Measurements from ENCODE around the gene STEAP1B.
"Not testable (repeated sequence)": the region's sequence is repeated elsewhere in the genome, so short reads cannot be mapped to it uniquely, and the experiment has no call there.

STEAP1B gene

DNA sequence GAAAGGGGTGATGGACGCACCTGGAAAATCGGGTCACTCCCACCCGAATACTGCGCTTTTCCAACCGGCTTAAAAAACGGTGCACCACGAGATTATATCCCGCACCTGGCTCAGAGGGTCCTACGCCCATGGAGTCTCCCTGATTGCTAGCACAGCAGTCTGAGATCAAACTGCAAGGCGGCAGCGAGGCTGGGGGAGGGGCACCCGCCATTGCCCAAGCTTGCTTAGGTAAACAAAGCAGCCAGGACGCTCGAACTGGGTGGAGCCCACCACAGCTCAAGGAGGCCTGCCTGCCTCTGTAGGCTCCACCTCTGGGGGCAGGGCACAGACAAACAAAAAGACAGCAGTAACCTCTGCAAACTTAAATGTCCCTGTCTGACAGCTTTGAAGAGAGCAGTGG, 28.5 kb upstream of the STEAP1B start:
- not testable (repeated sequence) for H3K9me3 ChIP-seq (ENCODE audit: control insufficient read depth, low read length); H3K4me1 ChIP-seq (ENCODE audit: control insufficient read depth, insufficient read depth, low read length); H3K27me3 ChIP-seq (ENCODE audit: control insufficient read depth, insufficient read depth, low read length, poor library complexity, severe bottlenecking); H3K36me3 ChIP-seq (ENCODE audit: control insufficient read depth, insufficient read depth, low read length); H3K27ac ChIP-seq (ENCODE audit: insufficient read depth, low read depth, low read length, poor library complexity, severe bottlenecking); H3K4me3 ChIP-seq (ENCODE audit: insufficient read depth, low read depth, low read length)
- 58 to 76% methylated on average over 3 to 4 of the region's 14 CpGs for WGBS, 2 experiments

DNA sequence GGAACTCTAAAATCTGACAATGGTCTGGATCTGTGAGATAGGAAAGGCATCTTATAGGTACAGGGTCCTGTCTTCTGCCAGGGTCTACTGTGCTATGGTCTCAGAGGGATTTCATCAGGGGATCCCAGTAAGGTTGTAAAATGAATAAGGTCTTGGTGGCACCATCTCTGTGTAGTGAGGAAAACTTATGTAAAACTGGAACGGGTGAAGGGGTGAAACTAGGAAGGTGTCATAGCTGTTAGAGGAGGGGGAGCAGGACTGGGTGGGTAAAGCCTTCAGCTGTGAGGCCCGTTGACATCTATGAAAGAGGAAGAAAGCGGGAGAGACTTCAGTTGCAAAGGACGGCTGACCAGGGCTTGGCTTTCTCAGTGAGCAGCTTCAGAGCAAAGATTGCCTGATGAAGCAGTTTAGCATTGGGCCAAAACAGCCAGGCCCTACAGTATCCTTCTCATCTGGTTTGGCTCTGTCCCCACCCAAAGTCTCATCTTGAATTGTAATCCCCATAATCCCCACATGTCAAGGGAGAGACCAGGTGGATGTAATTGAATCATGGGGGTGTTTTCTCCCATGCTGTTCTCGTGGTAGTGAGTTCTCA, 24.5 kb upstream of the STEAP1B start:
- H3K4me3 ChIP-seq (ENCODE audit: insufficient read depth, low read depth, low read length); H3K4me1 ChIP-seq (ENCODE audit: control insufficient read depth, insufficient read depth, low read length); H3K9me3 ChIP-seq (ENCODE audit: control insufficient read depth, low read length); H3K36me3 ChIP-seq (ENCODE audit: control insufficient read depth, insufficient read depth, low read length); H3K27me3 ChIP-seq (ENCODE audit: control insufficient read depth, insufficient read depth, low read length, poor library complexity, severe bottlenecking); H3K27ac ChIP-seq (ENCODE audit: insufficient read depth, low read depth, low read length, poor library complexity, severe bottlenecking): not testable (repeated sequence)
- 62 to 66% methylated on average over 4 of the region's 5 CpGs for WGBS, 2 experiments

DNA sequence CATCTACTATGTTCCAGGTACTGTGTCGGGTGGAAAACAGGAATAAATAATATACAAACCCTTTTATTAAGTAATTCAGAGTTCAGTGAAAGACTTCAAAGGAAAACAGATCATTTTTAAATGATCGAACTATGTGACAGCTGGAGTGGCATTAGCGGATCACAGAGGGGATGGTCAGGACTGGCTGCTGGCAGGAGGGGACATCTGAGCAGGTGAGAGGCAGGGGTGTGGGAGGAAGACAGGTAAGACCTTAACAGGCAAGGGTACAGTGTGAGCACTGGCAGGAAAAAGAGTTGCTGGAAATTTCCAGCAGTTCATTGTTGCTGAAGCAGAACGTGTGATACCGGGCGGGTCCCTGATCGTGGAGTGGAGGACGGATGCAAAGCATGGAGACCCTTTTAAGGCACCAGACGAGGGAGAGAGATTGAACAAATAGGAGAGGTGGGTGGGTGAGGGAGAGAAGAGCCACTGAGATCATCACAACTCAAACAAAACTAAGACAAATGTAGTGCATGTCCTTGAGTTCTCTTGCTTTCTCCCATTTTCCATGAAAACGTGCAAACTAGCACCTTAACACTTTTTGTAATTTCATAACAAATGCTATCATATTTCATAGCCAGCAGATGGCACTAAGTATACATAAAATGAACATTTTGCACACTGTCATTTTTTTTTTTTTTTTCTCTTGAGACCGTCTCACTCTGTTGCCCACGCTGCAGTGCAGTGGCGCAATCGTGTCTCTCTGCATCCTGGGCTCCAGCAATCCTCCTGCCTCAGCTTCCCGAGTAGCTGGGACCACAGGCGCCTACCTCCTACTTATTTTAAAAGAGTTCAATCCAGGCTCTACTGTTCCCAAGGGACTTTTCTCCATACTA, 23.7 kb upstream of the STEAP1B start:
- not testable (repeated sequence) for H3K4me1 ChIP-seq (ENCODE audit: control insufficient read depth, insufficient read depth, low read length); H3K9me3 ChIP-seq (ENCODE audit: control insufficient read depth, low read length); H3K4me3 ChIP-seq (ENCODE audit: insufficient read depth, low read depth, low read length); H3K27me3 ChIP-seq (ENCODE audit: control insufficient read depth, insufficient read depth, low read length, poor library complexity, severe bottlenecking); H3K36me3 ChIP-seq (ENCODE audit: control insufficient read depth, insufficient read depth, low read length); H3K27ac ChIP-seq (ENCODE audit: insufficient read depth, low read depth, low read length, poor library complexity, severe bottlenecking)
- WGBS, 2 experiments, result 87 to 88% methylated on average over 12 of the region's 16 CpGs

DNA sequence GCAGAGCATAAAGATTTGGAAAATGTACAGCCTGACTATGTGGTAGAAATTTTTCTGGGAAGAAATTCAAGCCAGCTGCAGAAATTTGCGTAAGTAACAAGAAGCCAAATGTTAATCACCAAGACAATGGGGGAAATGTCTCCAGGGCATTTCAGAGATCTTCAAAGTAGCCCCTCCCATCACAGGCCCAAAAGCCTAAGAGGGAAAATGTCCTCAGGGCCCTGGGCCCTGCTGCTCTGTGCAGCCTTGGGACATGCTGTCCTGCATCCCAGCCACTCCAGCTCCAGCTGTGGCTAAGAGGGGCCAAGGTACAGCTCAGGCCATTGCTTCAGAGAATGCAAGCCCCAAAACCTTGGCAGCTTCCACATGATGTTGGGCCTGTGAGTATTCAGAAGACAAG, 19.6 kb upstream of the STEAP1B start:
- H3K27me3 ChIP-seq (ENCODE audit: control insufficient read depth, insufficient read depth, low read length, poor library complexity, severe bottlenecking); H3K9me3 ChIP-seq (ENCODE audit: control insufficient read depth, low read length); H3K4me3 ChIP-seq (ENCODE audit: insufficient read depth, low read depth, low read length); H3K36me3 ChIP-seq (ENCODE audit: control insufficient read depth, insufficient read depth, low read length); H3K4me1 ChIP-seq (ENCODE audit: control insufficient read depth, insufficient read depth, low read length); H3K27ac ChIP-seq (ENCODE audit: insufficient read depth, low read depth, low read length, poor library complexity, severe bottlenecking): not testable (repeated sequence)
- WGBS, 2 experiments, result 90 to 100% methylated on average over 1 of the region's 1 CpG

DNA sequence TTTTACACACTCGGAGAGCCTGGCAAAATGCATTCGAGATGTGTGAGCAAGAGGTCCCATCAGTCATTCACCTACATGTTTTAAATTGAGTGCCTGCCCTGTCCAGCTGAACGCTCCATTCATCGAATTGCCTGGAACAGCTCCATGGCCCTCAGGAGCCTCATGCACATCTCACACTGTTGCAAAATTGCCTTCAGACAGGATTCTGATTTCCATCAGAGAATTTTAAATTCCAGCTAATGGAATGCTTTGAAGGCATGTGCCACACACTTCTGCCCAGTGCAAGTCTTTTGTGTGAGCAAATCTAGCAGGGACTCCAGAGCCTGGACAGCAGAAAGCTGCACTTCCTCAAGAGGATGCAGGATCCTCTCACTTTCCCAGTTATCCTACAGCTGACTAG, 17.0 kb upstream of the STEAP1B start:
- not testable (repeated sequence) for H3K36me3 ChIP-seq (ENCODE audit: control insufficient read depth, insufficient read depth, low read length); H3K27me3 ChIP-seq (ENCODE audit: control insufficient read depth, insufficient read depth, low read length, poor library complexity, severe bottlenecking); H3K9me3 ChIP-seq (ENCODE audit: control insufficient read depth, low read length); H3K27ac ChIP-seq (ENCODE audit: insufficient read depth, low read depth, low read length, poor library complexity, severe bottlenecking); H3K4me1 ChIP-seq (ENCODE audit: control insufficient read depth, insufficient read depth, low read length); H3K4me3 ChIP-seq (ENCODE audit: insufficient read depth, low read depth, low read length)
- WGBS, 2 experiments, result 94 to 100% methylated on average over 2 to 4 of the region's 4 CpGs

DNA sequence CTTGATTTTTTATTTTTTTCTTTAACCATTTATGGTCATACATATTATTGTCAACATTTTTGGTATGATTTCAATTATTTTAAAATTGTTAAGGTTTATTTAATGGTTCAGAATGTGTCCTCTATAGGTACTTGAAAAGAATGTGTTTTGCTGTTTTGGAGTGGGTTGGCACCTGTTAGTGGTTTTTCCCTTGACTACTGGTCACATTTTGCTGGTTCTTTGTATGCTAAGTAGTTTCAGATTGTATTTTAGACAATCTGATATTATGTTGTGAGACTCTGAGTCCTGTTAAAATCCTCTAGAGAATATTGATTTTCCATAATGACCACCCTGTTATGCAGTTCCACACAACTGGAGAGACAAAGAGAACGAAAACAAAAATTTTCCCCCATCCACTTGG, 15.0 kb upstream of the STEAP1B start:
- not testable (repeated sequence) for H3K9me3 ChIP-seq (ENCODE audit: control insufficient read depth, low read length); H3K4me1 ChIP-seq (ENCODE audit: control insufficient read depth, insufficient read depth, low read length); H3K27ac ChIP-seq (ENCODE audit: insufficient read depth, low read depth, low read length, poor library complexity, severe bottlenecking); H3K27me3 ChIP-seq (ENCODE audit: control insufficient read depth, insufficient read depth, low read length, poor library complexity, severe bottlenecking); H3K4me3 ChIP-seq (ENCODE audit: insufficient read depth, low read depth, low read length); H3K36me3 ChIP-seq (ENCODE audit: control insufficient read depth, insufficient read depth, low read length)
- WGBS, 2 experiments, result no CpG with 5 or more reads among the region's 1 CpG

DNA sequence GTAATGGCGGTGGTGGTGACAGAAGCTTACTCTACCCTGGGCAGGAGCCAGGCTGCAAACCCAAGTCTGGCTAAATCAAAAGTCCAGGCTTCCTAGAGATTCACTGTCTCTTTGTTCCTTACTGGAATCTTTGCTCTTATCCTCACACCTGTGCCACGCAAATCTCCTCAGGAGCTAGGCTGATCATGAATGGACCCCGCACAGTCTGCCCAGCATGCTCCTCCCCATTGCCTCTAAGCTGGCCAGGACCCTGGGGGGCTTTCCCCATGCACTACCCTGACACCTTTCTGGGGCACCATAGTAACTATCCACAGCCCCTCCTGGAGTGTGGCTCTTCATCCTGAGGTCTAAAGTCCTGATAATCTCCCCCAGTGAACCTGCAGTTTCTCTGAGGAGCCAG, 7.3 kb upstream of the STEAP1B start:
- 91 to 94% methylated on average over 3 of the region's 3 CpGs for WGBS, 2 experiments
- H3K9me3 ChIP-seq (ENCODE audit: control insufficient read depth, low read length); H3K27ac ChIP-seq (ENCODE audit: insufficient read depth, low read depth, low read length, poor library complexity, severe bottlenecking); H3K4me3 ChIP-seq (ENCODE audit: insufficient read depth, low read depth, low read length); H3K4me1 ChIP-seq (ENCODE audit: control insufficient read depth, insufficient read depth, low read length); H3K36me3 ChIP-seq (ENCODE audit: control insufficient read depth, insufficient read depth, low read length); H3K27me3 ChIP-seq (ENCODE audit: control insufficient read depth, insufficient read depth, low read length, poor library complexity, severe bottlenecking): not testable (repeated sequence)

DNA sequence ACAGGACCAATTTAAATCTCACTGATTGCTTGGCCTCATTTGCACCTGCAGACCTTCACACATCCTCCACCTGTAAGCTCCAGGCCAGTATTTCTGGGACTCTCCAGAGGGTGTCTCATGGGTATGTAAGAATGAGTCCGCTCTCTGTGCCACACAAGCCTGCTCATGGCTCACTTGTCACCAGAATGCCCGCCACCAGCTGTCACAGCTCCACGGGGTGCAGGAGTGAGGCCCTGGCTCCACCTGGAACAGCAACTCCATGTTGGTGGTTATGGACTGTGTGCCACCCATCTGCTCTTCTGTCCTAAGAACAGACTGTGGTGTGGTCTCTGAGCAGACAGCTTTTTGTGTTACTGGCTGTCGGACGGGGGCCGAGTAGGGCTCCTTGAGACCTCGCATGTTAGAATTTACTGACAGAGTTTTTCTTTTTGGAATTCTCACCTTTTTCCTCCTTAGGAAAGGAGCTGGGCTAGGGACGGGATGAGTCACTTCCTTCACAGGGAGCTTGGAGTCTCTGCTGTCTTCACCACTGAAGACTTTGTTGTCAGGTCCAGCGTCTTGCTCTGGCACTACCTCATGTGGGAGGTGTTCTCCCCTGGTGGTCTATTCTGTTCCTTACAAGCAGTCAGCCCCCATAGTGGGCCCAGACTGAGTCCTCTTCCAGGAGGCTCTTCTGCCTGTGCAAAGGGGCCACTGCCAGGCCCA, 6.5 kb upstream of the STEAP1B start:
- H3K27ac ChIP-seq (ENCODE audit: insufficient read depth, low read depth, low read length, poor library complexity, severe bottlenecking), result not testable (repeated sequence)
- 82 to 83% methylated on average over 8 to 9 of the region's 9 CpGs for WGBS, 2 experiments

DNA sequence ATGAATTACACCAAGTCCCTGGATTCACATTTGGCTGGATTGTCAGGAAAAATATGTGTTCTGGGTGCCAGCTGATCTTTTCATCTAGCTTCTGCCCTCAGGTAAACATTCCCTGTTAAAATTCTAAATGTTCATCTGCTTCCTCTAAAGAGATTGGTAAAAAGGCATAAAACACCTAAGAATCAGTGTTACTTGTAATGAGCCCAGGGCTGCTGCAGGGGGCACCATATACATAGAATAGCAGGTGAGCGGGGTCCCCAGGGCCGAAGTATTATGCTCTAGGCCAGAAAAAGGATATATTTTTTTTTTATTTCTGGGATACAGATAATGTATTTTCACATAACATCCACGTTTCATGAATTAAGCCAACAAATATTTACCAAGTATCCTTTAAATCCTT, 4.5 kb upstream of the STEAP1B start:
- not testable (repeated sequence) for H3K4me1 ChIP-seq (ENCODE audit: control insufficient read depth, insufficient read depth, low read length); H3K27ac ChIP-seq (ENCODE audit: insufficient read depth, low read depth, low read length, poor library complexity, severe bottlenecking); H3K36me3 ChIP-seq (ENCODE audit: control insufficient read depth, insufficient read depth, low read length); H3K9me3 ChIP-seq (ENCODE audit: control insufficient read depth, low read length); H3K4me3 ChIP-seq (ENCODE audit: insufficient read depth, low read depth, low read length); H3K27me3 ChIP-seq (ENCODE audit: control insufficient read depth, insufficient read depth, low read length, poor library complexity, severe bottlenecking)
- 62% methylated on average over 2 of the region's 3 CpGs; no CpG with 5 or more reads in 1 of the 2 experiments for WGBS, 2 experiments

More for the DNA sequence above, 6.5 kb upstream of the STEAP1B start:
- not testable (repeated sequence) for H3K36me3 ChIP-seq (ENCODE audit: control insufficient read depth, insufficient read depth, low read length); H3K27me3 ChIP-seq (ENCODE audit: control insufficient read depth, insufficient read depth, low read length, poor library complexity, severe bottlenecking); H3K4me1 ChIP-seq (ENCODE audit: control insufficient read depth, insufficient read depth, low read length); H3K4me3 ChIP-seq (ENCODE audit: insufficient read depth, low read depth, low read length); H3K9me3 ChIP-seq (ENCODE audit: control insufficient read depth, low read length)

DNA sequence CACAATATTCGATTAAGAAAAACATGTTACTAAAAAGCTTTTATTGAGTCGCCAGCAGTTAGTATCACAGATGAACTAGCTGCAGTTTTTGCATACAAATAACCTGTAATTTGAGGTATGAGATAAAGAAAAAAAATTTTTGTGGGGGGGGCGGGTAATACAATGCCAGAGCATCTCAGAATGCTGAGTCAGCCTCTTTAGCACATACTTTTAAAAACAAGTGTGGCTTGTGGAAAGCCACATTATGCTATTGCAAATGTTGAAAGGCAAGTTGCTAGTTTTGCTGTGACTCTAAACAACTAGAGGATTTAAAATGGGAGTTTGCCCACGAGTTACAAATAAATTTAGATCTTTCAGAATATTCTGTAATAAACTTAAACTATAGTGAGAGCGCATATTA, 2.1 kb upstream of the STEAP1B start:
- H3K36me3 ChIP-seq (ENCODE audit: control insufficient read depth, insufficient read depth, low read length); H3K27me3 ChIP-seq (ENCODE audit: control insufficient read depth, insufficient read depth, low read length, poor library complexity, severe bottlenecking); H3K4me1 ChIP-seq (ENCODE audit: control insufficient read depth, insufficient read depth, low read length); H3K27ac ChIP-seq (ENCODE audit: insufficient read depth, low read depth, low read length, poor library complexity, severe bottlenecking); H3K4me3 ChIP-seq (ENCODE audit: insufficient read depth, low read depth, low read length); H3K9me3 ChIP-seq (ENCODE audit: control insufficient read depth, low read length): not testable (repeated sequence)
- WGBS, 2 experiments, result 24 to 62% methylated on average over 2 to 4 of the region's 5 CpGs
